Measurements from ENCODE around the gene OR5C1. TPM values are rescaled to one million over a fixed set of nuclear protein-coding genes. Genes with fewer than 3 reads are reported as not detected.

The OR5C1 gene
- total and polyA plus RNA-seq, 12 donors = not detected

- 3% methylated on average over 8 of the region's 8 CpGs for WGBS, 2 donors
- DNase-seq = peak; percentile 66 to 70
- peaks cover 0 to 5% (median 0%) of the 10 kb centered on the region in 9 donors for H3K36me3 ChIP-seq
- intact Hi-C loops (cut with DNase I) = loop anchor here in 8 of 10 donors (1.0 to 10.0 kb wide), 9 partner anchors 54 to 716 kb away; partner anchors contain the start of gene TTLL11 (in 3 of the 8)
- peak; percentile 77 to 91 (median 87) for ATAC-seq
- H3K4me1 ChIP-seq = peaks cover 0 to 7% (median 0%) of the 10 kb centered on the region in 9 donors
- TF ChIP-seq CTCF (IDR thresholded peaks at IDR 0.05) = peak; percentile 65 to 86 (median 78)
- H3K4me3 ChIP-seq = no peak overlapping the region
- no peaks in the 10 kb centered on the region for H3K27me3 ChIP-seq
- no peak overlapping the region for H3K27ac ChIP-seq
- H3K9me3 ChIP-seq = peaks cover 0 to 7% (median 0%) of the 10 kb centered on the region in 11 donors
Observed at GRCh38 chr9:122810306-122810946, 21.7 kb downstream of the OR5C1 start.

GRCh38 chr9:122812736-122813135 is 24.0 kb downstream of the OR5C1 start:
- ATAC-seq (no peak), DNase-seq (no peak)
- Histone ChIP-seq H3K27me3 (no peaks in the 10 kb centered on the region), H3K4me1 (peaks cover 0 to 20% (median 6%) of the 10 kb centered on the region in 9 donors), H3K36me3 (peaks cover 0 to 22% (median 0%) of the 10 kb centered on the region in 9 donors), H3K4me3 (no peak overlapping the region), H3K27ac (no peak overlapping the region), H3K9me3 (no peaks in the 10 kb centered on the region)
- no peak for TF ChIP-seq CTCF (IDR thresholded peaks at IDR 0.05)
- 81 to 83% methylated on average over 4 of the region's 4 CpGs for WGBS, 2 donors
- intact Hi-C loops (cut with DNase I) = loop anchor here in 8 of 10 donors (5.0 to 10.0 kb wide), 6 partner anchors 52 to 718 kb away; partner anchors contain the start of gene TTLL11 (in 3 of the 8)

GRCh38 chr9:122814545-122814944 is 25.8 kb downstream of the OR5C1 start:
- Histone ChIP-seq H3K27me3 (no peaks in the 10 kb centered on the region), H3K4me1 (peaks cover 0 to 27% (median 14%) of the 10 kb centered on the region in 9 donors), H3K27ac (no peak overlapping the region), H3K9me3 (no peaks in the 10 kb centered on the region), H3K36me3 (peaks cover 0 to 35% (median 0%) of the 10 kb centered on the region in 9 donors), H3K4me3 (no peak overlapping the region)
- WGBS, 2 donors = 70 to 72% methylated on average over 6 of the region's 6 CpGs
- TF ChIP-seq CTCF (IDR thresholded peaks at IDR 0.05) = no peak
- DNase-seq = no peak
- intact Hi-C loops (cut with DNase I) = loop anchor here in 8 of 10 donors (5.0 to 10.0 kb wide), 6 partner anchors 50 to 720 kb away; partner anchors contain the start of gene TTLL11 (in 3 of the 8)
- ATAC-seq = no peak

GRCh38 chr9:122815544-122815943 is 26.8 kb downstream of the OR5C1 start:
- intact Hi-C loops (cut with DNase I) = loop anchor here in 4 of 10 donors (10.0 kb wide), 4 partner anchors 49 to 721 kb away; partner anchors contain the start of gene TTLL11 (in 3 of the 4)
- no peaks in the 10 kb centered on the region for H3K9me3 ChIP-seq
- peaks cover 0 to 45% (median 0%) of the 10 kb centered on the region in 9 donors for H3K36me3 ChIP-seq
- no peak for ATAC-seq
- H3K4me3 ChIP-seq = peak overlapping the region in 2 of 10 donors; percentile 23 to 25
- H3K27me3 ChIP-seq = no peaks in the 10 kb centered on the region
- H3K27ac ChIP-seq = peak overlapping the region in 9 of 10 donors; percentile 2 to 73 (median 62)
- H3K4me1 ChIP-seq = peaks cover 0 to 33% (median 18%) of the 10 kb centered on the region in 9 donors
- DNase-seq = no peak
- TF ChIP-seq CTCF (IDR thresholded peaks at IDR 0.05) = no peak
